B cell (primary cell): ENCODE data around the gene RAB30. TPM values are rescaled to one million over a fixed set of nuclear protein-coding genes. Genes with fewer than 3 reads are reported as not detected.

Experiments used
- ATAC-seq: fragments of 200-7000 bp; cut with Tn5 transposase; one replicate; pipeline ENCODE4 v1.10.0; 2021; ENCODE audit warnings: low read depth, mild to moderate bottlenecking, moderate number of reproducible peaks, moderate library complexity
- CTCF ChIA-PET: fragments of 350-600 bp; sonication (Branson Sonifier 250); formaldehyde crosslinking; loops from one replicate; lab custom pipeline; 2021; ENCODE audit warnings: antibody characterized with exemption, inconsistent platforms; lab: Charles Lee
- POLR2A ChIA-PET: fragments of 350-600 bp; sonication (Branson Sonifier 250); formaldehyde crosslinking; loops from one replicate; lab custom pipeline; 2021; ENCODE audit warnings: antibody characterized with exemption; lab: Charles Lee
- DNase-seq: peaks from one replicate; pipeline ENCODE4 v3.0.0; 2013
- H2AFZ ChIP-seq: 2 replicates; pipeline ENCODE4 v1.6.1; 2012; ENCODE audit warnings: mild to moderate bottlenecking, low read depth, low read length; ENCODE audit not compliant: insufficient read depth, poor library complexity, severe bottlenecking
- H3K27ac ChIP-seq, 2 donors: 1 replicate in 1 of 2; 2 replicates in 1 of 2; pipeline ENCODE4 v1.5.1; 2012 to 2013; ENCODE audit warnings: low read length in 2 of 2, mild to moderate bottlenecking in 2 of 2, moderate library complexity in 1 of 2
- H3K27me3 ChIP-seq, 4 experiments: fragments of 200-600 bp in 1 of 4; sonication (generic) in 1 of 4; replicated peaks in 1 of 4; 1 replicate in 2 of 4; 2 replicates in 2 of 4; pipeline versions ENCODE4 v1.6.1 to v1.7.0; 2013 to 2016; ENCODE audit warnings: low read length in 3 of 4, mild to moderate bottlenecking in 2 of 4, mixed read lengths in 1 of 4, moderate library complexity in 1 of 4; ENCODE audit not compliant: insufficient read depth in 4 of 4, control insufficient read depth in 3 of 4; ENCODE audit errors: control extremely low read depth in 1 of 4
- H3K36me3 ChIP-seq, 2 experiments: replicated peaks in 1 of 2; 1 replicate in 1 of 2; 2 replicates in 1 of 2; pipeline versions ENCODE4 v1.6.1 to v1.7.1; 2013; ENCODE audit warnings: low read length in 1 of 2; ENCODE audit not compliant: insufficient read depth in 2 of 2, control insufficient read depth in 1 of 2; ENCODE audit errors: control extremely low read depth in 1 of 2, extremely low read depth in 1 of 2
- H3K4me1 ChIP-seq, 2 donors: fragments of 200-600 bp in 1 of 2; sonication (generic) in 1 of 2; 1 replicate in 1 of 2; 2 replicates in 1 of 2; pipeline versions ENCODE4 v1.5.1 to v1.6.1; 2013 to 2017; ENCODE audit warnings: low read length in 2 of 2; ENCODE audit not compliant: control insufficient read depth in 2 of 2, insufficient read depth in 2 of 2
- H3K4me2 ChIP-seq: replicated peaks from 2 replicates; pipeline ENCODE3; 2012; ENCODE audit warnings: mild to moderate bottlenecking, low read depth, low read length; ENCODE audit not compliant: poor library complexity, severe bottlenecking
- H3K4me3 ChIP-seq, 5 experiments: fragments of 200-600 bp in 1 of 5; sonication (generic) in 1 of 5; 1 replicate in 3 of 5; 2 replicates in 2 of 5; pipeline versions ENCODE4 v1.5.1 to v1.7.0; 2011 to 2016; ENCODE audit warnings: low read length in 4 of 5, mild to moderate bottlenecking in 4 of 5, low read depth in 2 of 5, control low read depth in 1 of 5, moderate library complexity in 1 of 5; ENCODE audit not compliant: insufficient read depth in 1 of 5; ENCODE audit errors: control extremely low read depth in 1 of 5, extremely low read depth in 1 of 5
- H3K79me2 ChIP-seq: fragments of 200-600 bp; sonication (generic); one replicate; pipeline ENCODE4 v1.6.0; 2016; ENCODE audit warnings: low read length; ENCODE audit not compliant: control insufficient read depth, insufficient read depth
- H3K9ac ChIP-seq: fragments of 200-600 bp; sonication (generic); 2 replicates; pipeline ENCODE4 v1.6.1; 2017; ENCODE audit warnings: mild to moderate bottlenecking, low read length, moderate library complexity
- H3K9me3 ChIP-seq, 3 donors: one replicate each; pipeline versions ENCODE4 v1.6.1 to v1.7.1; 2013; ENCODE audit warnings: low read length in 2 of 3; ENCODE audit not compliant: control insufficient read depth in 2 of 3, insufficient read depth in 1 of 3; ENCODE audit errors: control extremely low read depth in 1 of 3
- H4K20me1 ChIP-seq: 2 replicates; pipeline ENCODE4 v1.6.0; 2012; ENCODE audit warnings: mild to moderate bottlenecking, low read length; ENCODE audit not compliant: insufficient read depth, control insufficient read depth, poor library complexity, severe bottlenecking
- H3K27ac Mint-ChIP-seq: one replicate; pipeline ENCODE4 v1.8.0; 2021; ENCODE audit warnings: mixed read lengths
- H3K27me3 Mint-ChIP-seq: one replicate; pipeline ENCODE4 v1.8.0; 2021; ENCODE audit warnings: mixed read lengths
- H3K4me1 Mint-ChIP-seq: one replicate; pipeline ENCODE4 v1.8.0; 2021; ENCODE audit warnings: mixed read lengths
- H3K4me3 Mint-ChIP-seq: one replicate; pipeline ENCODE4 v1.8.0; 2021; ENCODE audit warnings: mixed read lengths
- H3K9me3 Mint-ChIP-seq: one replicate; pipeline ENCODE4 v1.8.0; 2022; ENCODE audit warnings: mixed read lengths; ENCODE audit not compliant: insufficient read depth
- CTCF ChIP-seq: fragments of 200-600 bp; IDR thresholded peaks from one replicate; pipeline ENCODE4 v1.8.0; 2022; ENCODE audit warnings: antibody characterized with exemption, mild to moderate bottlenecking
- EZH2 ChIP-seq: IDR thresholded peaks from 2 replicates; pipeline ENCODE4 v1.6.1; 2012; ENCODE audit warnings: borderline replicate concordance, low read depth, mild to moderate bottlenecking, moderate library complexity, low read length; ENCODE audit not compliant: insufficient read depth, poor library complexity, severe bottlenecking
- WGBS: methylation state at CpG from one replicate; pipeline ENCODE4 v1.1.5; 2013; ENCODE audit warnings: missing lambda C conversion rate; ENCODE audit not compliant: insufficient coverage; 5-methylcytosine and 5-hydroxymethylcytosine counted together
- intact Hi-C: fragments of 100-400 bp; cut with micrococcal nuclease; formaldehyde crosslinking; loops from one replicate; pipeline ENCODE4 v1.10.0; 2022
- polyA plus RNA-seq: library from polyadenylated mRNA; depleted of rRNA; stranded (reverse); fragments of >200 nt; gene quantifications from 2 replicates; pipeline ENCODE4 v1.2.3, GENCODE V29; 2012
- total RNA-seq, 2 donors: library from RNA; stranded (reverse); fragments of 120-200 nt in 1 of 2; gene quantifications; 1 replicate in 1 of 2; 2 replicates in 1 of 2; pipeline versions ENCODE4 v1.2.3 to v1.2.4, GENCODE V29; 2013 to 2022

Gene RAB30
- total and polyA plus RNA-seq, 2 donors (not counting 1 experiment from before 2014, with no cell fraction given) = 26.6 to 214 TPM

GRCh38 chr11:83070044-83070701 lies 1.5 kb downstream of the RAB30 start:
- Histone ChIP-seq H2AFZ (no peak overlapping the region), H3K4me2 (peak overlapping the region; percentile 77), H3K9ac (peak overlapping the region; percentile 97), H3K36me3 (peaks cover 2 to 19% of the 10 kb centered on the region in 2 experiments), H3K9me3 (no peaks in the 10 kb centered on the region), H3K4me3 (peak overlapping the region; percentile 74 to 100 (median 94)), H4K20me1 (peaks cover 11% of the 10 kb centered on the region), H3K79me2 (peaks cover 100% of the 10 kb centered on the region), H3K27ac (peak overlapping the region; percentile 94), H3K27me3 (no peaks in the 10 kb centered on the region), H3K4me1 (peaks cover 66 to 68% of the 10 kb centered on the region in 2 donors)
- ChIA-PET POLR2A (interaction anchor here (0.7 to 3.5 kb wide), 4 partner anchors 7 to 101 kb away, joined by 3 to 42 read pairs (median 5); partner anchors contain the start of gene PCF11), CTCF (interaction anchor here (1.0 to 1.2 kb wide), 3 partner anchors 17 to 95 kb away, joined by 3 read pairs; no protein-coding TSS in a partner anchor)
- WGBS = 38% methylated on average over 1 of the region's 3 CpGs
- no peak for DNase-seq
- peaks cover 59% of the 10 kb centered on the region for H3K4me1 Mint-ChIP-seq
- H3K4me3 Mint-ChIP-seq = no peak overlapping the region
- H3K27ac Mint-ChIP-seq = no peak overlapping the region
- no peaks in the 10 kb centered on the region for H3K27me3 Mint-ChIP-seq
- no peak for TF ChIP-seq CTCF
- H3K9me3 Mint-ChIP-seq = no peaks in the 10 kb centered on the region
- intact Hi-C loops = loop anchor here (2.0 to 5.0 kb wide), 2 partner anchors 13 to 73 kb away; no protein-coding TSS in a partner anchor
- ATAC-seq = no peak

- Histone ChIP-seq H3K4me2 (peak overlapping the region; percentile 77), H3K79me2 (peaks cover 100% of the 10 kb centered on the region), H3K4me1 (peaks cover 68 to 69% of the 10 kb centered on the region in 2 donors), H2AFZ (no peak overlapping the region), H3K27me3 (no peaks in the 10 kb centered on the region), H3K9ac (peak overlapping the region; percentile 97), H3K36me3 (peaks cover 2 to 19% of the 10 kb centered on the region in 2 experiments), H3K9me3 (no peaks in the 10 kb centered on the region), H4K20me1 (peaks cover 11% of the 10 kb centered on the region), H3K4me3 (peak overlapping the region; percentile 74 to 100 (median 94)), H3K27ac (peak overlapping the region; percentile 19 to 94)
- DNase-seq (no peak), ATAC-seq (no peak)
- Mint-ChIP-seq H3K9me3 (no peaks in the 10 kb centered on the region), H3K27me3 (no peaks in the 10 kb centered on the region), H3K27ac (no peak overlapping the region), H3K4me3 (no peak overlapping the region), H3K4me1 (peaks cover 61% of the 10 kb centered on the region)
- ChIA-PET CTCF (interaction anchor here (0.9 to 1.0 kb wide), 3 partner anchors 17 to 94 kb away, joined by 3 to 4 read pairs (median 3); no protein-coding TSS in a partner anchor), POLR2A (interaction anchor here (1.3 to 3.5 kb wide), 2 partner anchors 7 to 88 kb away, joined by 6 to 42 read pairs; partner anchors contain the start of gene PCF11)
- TF ChIP-seq EZH2 (no peak), CTCF (no peak)
- intact Hi-C loops = loop anchor here (2.0 to 5.0 kb wide), 2 partner anchors 13 to 72 kb away; no protein-coding TSS in a partner anchor
These were observed 2.2 kb downstream of the RAB30 start for GRCh38 chr11:83069441-83070043.
